Measurements from ENCODE around the gene TTC7B.

TTC7B gene

DNA sequence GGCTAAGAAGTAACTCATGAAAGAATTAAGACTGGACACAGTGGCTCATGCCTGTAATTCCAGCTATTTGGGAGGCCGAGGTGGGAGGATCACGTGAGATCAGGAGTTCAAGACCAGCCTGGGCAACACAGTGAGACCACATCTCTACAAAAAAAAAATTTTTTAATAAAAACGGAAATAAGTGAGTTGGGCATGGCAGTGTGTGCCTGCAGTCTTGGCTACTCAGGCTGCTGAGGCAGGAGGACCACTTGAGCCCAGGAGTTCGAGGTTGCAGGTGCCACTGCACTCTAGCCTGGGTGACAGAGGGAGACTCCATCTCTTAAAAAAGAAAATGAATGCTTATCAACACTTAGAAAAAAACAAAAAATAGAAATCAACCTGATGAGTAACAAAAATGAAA, 301.7 kb downstream of the TTC7B start:
- TF ChIP-seq TAF1 (IDR thresholded peaks at IDR 0.05; ENCODE audit: borderline replicate concordance, insufficient read depth, low read length) (no peak), FOXP2 (optimal IDR thresholded peaks at IDR 0.05; ENCODE audit: borderline replicate concordance, extremely low read depth, extremely low read length, insufficient read depth) (no peak), SIN3A (IDR thresholded peaks at IDR 0.05; ENCODE audit: borderline replicate concordance, insufficient read depth, low read length) (no peak), POLR2AphosphoS5 (IDR thresholded peaks at IDR 0.05; ENCODE audit: low read depth, low read length) (no peak)
- TF ChIP-seq, protein P1, sequence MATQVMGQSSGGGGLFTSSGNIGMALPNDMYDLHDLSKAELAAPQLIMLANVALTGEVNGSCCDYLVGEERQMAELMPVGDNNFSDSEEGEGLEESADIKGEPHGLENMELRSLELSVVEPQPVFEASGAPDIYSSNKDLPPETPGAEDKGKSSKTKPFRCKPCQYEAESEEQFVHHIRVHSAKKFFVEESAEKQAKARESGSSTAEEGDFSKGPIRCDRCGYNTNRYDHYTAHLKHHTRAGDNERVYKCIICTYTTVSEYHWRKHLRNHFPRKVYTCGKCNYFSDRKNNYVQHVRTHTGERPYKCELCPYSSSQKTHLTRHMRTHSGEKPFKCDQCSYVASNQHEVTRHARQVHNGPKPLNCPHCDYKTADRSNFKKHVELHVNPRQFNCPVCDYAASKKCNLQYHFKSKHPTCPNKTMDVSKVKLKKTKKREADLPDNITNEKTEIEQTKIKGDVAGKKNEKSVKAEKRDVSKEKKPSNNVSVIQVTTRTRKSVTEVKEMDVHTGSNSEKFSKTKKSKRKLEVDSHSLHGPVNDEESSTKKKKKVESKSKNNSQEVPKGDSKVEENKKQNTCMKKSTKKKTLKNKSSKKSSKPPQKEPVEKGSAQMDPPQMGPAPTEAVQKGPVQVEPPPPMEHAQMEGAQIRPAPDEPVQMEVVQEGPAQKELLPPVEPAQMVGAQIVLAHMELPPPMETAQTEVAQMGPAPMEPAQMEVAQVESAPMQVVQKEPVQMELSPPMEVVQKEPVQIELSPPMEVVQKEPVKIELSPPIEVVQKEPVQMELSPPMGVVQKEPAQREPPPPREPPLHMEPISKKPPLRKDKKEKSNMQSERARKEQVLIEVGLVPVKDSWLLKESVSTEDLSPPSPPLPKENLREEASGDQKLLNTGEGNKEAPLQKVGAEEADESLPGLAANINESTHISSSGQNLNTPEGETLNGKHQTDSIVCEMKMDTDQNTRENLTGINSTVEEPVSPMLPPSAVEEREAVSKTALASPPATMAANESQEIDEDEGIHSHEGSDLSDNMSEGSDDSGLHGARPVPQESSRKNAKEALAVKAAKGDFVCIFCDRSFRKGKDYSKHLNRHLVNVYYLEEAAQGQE (IDR thresholded peaks at IDR 0.05; ENCODE audit: insufficient read depth in 1 of 2, low read depth in 2 of 2, low read length in 2 of 2) = no peak

DNA sequence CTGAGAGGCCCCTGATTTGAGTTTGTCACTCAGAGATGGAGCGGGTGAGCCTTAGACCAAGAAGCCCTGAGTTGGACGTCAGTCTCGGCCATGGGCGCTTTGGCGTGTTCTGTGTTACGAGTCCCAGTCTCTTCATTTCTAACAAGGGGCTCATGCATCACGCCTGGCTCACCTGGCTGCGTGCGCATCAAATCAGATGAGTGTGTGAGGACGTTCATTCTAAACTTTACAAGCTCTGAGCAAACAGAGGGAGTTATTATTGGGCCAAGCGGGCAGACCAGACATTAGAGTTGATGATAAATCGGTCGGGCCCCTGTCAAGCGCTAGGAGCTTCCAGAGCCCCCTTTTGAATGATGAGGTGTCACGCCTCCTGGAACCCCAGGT, 302.2 kb downstream of the TTC7B start:
- no peak for TF ChIP-seq SIN3A (IDR thresholded peaks at IDR 0.05; ENCODE audit: borderline replicate concordance, insufficient read depth, low read length)
- no peak for TF ChIP-seq TAF1 (IDR thresholded peaks at IDR 0.05; ENCODE audit: borderline replicate concordance, insufficient read depth, low read length)

DNA sequence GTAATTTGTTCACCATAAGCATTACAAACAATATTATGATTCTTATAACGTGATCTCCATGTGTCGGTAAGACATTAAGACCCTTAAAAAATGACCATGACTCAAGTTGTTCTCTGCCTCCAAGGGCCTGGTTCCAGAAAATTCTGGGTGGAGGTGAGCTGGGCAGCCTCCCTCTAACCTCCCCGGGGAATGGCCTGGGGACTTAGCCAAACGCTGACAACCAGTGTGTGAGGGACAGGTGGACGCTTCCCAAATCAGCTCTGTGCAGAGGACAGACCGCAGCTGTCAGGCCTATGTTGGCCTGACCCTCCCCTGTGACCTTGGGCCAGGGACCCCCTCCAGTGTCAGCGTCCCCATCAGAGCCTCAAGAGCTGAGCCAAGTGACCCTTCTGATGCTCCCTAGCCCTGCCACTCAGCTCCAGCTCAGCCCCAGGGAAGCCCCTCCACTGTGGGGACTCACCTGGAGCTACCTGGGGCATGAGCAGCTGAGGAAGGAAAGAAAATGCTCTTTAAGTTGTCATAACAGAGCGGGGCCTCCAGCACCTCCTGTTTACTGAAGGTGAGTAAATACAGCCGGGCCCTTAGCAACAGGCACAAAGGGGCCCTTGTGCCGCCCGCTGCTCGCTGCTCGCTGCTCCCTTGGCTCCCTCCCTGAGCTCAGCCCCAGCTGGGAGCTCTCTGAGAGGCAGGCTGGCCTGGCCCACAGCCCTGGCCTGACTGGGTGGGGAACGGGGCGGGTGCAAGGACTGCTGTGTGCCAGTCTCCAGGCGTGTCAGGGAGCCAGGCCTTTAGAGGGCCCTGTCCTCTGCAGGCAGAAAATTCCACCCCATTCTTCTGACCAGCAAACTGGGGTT, 302.8 kb downstream of the TTC7B start:
- TF ChIP-seq FOXP2 (optimal IDR thresholded peaks at IDR 0.05; ENCODE audit: borderline replicate concordance, extremely low read depth, extremely low read length, insufficient read depth) (no peak), TAF1 (IDR thresholded peaks at IDR 0.05; ENCODE audit: borderline replicate concordance, insufficient read depth, low read length) (no peak), SIN3A (IDR thresholded peaks at IDR 0.05; ENCODE audit: borderline replicate concordance, insufficient read depth, low read length) (no peak), POLR2AphosphoS5 (IDR thresholded peaks at IDR 0.05; ENCODE audit: low read depth, low read length) (no peak)
- TF ChIP-seq, protein P1 (IDR thresholded peaks at IDR 0.05; ENCODE audit: insufficient read depth in 1 of 2, low read depth in 2 of 2, low read length in 2 of 2) = no peak

DNA sequence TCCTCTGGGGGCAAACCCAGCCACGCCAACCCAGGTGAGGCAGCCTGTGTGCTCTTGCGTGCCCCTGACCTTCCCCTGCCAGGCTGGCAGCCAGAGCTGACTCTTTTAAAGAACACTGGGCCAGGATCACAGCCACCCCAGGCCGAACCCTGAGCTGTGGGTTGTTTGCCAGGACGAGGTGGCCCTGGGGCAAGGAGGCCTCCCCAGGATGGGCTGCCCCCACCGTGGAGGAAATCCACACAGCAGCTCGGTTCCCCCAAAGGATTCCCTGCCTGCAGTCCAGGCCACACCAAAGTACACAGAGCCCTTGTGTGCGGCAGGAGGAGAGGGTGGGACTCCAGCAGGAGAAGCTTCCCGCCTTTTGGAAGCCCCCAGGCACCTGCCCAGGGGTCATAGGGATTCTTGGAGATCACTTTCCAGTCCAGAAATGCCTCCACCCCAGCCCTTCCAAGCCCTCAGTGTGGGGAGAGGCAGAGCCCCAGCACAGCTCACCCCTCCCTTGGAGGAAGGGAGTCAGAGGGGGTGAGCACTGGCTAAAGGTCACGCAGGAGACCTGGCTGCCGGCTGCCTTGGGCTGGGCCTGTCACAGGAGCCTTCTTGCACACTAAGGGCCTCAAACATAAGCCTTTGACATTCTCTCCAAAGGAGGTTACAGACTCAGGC, 303.8 kb downstream of the TTC7B start:
- TF ChIP-seq SIN3A (IDR thresholded peaks at IDR 0.05; ENCODE audit: borderline replicate concordance, insufficient read depth, low read length) (no peak), TAF1 (IDR thresholded peaks at IDR 0.05; ENCODE audit: borderline replicate concordance, insufficient read depth, low read length) (no peak), POLR2AphosphoS5 (IDR thresholded peaks at IDR 0.05; ENCODE audit: low read depth, low read length) (no peak), FOXP2 (optimal IDR thresholded peaks at IDR 0.05; ENCODE audit: borderline replicate concordance, extremely low read depth, extremely low read length, insufficient read depth) (no peak)
- TF ChIP-seq, protein P1 (IDR thresholded peaks at IDR 0.05; ENCODE audit: insufficient read depth in 1 of 2, low read depth in 2 of 2, low read length in 2 of 2) = no peak

DNA sequence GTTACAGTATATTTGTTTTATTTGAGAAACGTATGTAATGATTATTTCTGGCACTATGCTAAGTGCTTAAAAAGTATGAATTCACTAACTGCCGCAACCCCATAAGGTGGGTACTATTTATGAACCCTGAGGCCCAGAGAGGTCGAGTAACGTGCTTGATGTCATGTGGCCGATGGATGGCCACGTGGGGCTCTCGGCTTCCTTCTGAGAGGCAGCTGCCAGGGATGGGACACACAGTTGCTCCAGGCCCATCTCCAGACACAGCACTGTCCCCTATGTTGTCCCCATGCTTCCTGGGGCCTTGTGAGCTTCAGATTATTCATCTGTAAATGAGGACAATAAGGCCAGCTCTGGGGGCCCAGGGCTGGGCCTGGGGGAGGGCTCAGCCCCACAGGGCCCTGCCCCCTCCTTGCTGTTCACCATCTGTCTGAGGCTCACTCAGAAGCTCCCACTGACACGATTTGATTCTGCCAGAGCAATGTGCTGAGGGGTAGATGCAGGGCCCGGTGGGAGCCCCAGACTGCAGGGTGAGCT, 304.4 kb downstream of the TTC7B start:
- no peak for TF ChIP-seq FOXP2 (optimal IDR thresholded peaks at IDR 0.05; ENCODE audit: borderline replicate concordance, extremely low read depth, extremely low read length, insufficient read depth)
- no peak for TF ChIP-seq SIN3A (IDR thresholded peaks at IDR 0.05; ENCODE audit: borderline replicate concordance, insufficient read depth, low read length)
- no peak for TF ChIP-seq POLR2AphosphoS5 (IDR thresholded peaks at IDR 0.05; ENCODE audit: low read depth, low read length)
- TF ChIP-seq TAF1 (IDR thresholded peaks at IDR 0.05; ENCODE audit: borderline replicate concordance, insufficient read depth, low read length) = no peak
- TF ChIP-seq, protein P1 (IDR thresholded peaks at IDR 0.05; ENCODE audit: insufficient read depth in 1 of 2, low read depth in 2 of 2, low read length in 2 of 2) = no peak
